IPS-18c (cell line): ENCODE measurements around the gene GLRX2.

Experiments used
- H3K4me3 ChIP-seq: 2 replicates; pipeline ENCODE4 v1.7.0; 2013; ENCODE audit warnings: low read depth, mild to moderate bottlenecking, low read length, moderate library complexity; ENCODE audit not compliant: insufficient read depth
- H3K9me3 ChIP-seq: one replicate; pipeline ENCODE4 v1.6.1; 2013; ENCODE audit warnings: mild to moderate bottlenecking, low read length, moderate library complexity; ENCODE audit not compliant: control insufficient read depth, insufficient read depth

GLRX2 gene

GRCh38 chr1:193115629-193116227 lies 10.5 kb upstream of the GLRX2 start:
- no peak overlapping the region for H3K4me3 ChIP-seq
- peaks cover 2% of the 10 kb centered on the region for H3K9me3 ChIP-seq

GRCh38 chr1:193114485-193115095 lies 9.4 kb upstream of the GLRX2 start:
- Histone ChIP-seq H3K4me3 (no peak overlapping the region), H3K9me3 (peaks cover 2% of the 10 kb centered on the region)

- Histone ChIP-seq H3K9me3 (peaks cover 2% of the 10 kb centered on the region), H3K4me3 (no peak overlapping the region)
Measured at GRCh38 chr1:193113992-193114332, 8.7 kb upstream of the GLRX2 start.

- Histone ChIP-seq H3K4me3 (no peak overlapping the region), H3K9me3 (peaks cover 2% of the 10 kb centered on the region)
Measured at GRCh38 chr1:193113258-193113991, 8.2 kb upstream of the GLRX2 start.

GRCh38 chr1:193111641-193112090 lies 6.5 kb upstream of the GLRX2 start:
- H3K4me3 ChIP-seq, result no peak overlapping the region

GRCh38 chr1:193110864-193111263 lies 5.7 kb upstream of the GLRX2 start:
- Histone ChIP-seq H3K9me3 (no peaks in the 10 kb centered on the region), H3K4me3 (no peak overlapping the region)

More at GRCh38 chr1:193111641-193112090, 6.5 kb upstream of the GLRX2 start:
- peaks cover 2% of the 10 kb centered on the region for H3K9me3 ChIP-seq

- H3K4me3 ChIP-seq, result no peak overlapping the region
Measured at GRCh38 chr1:193110246-193110645, 5.0 kb upstream of the GLRX2 start.

GRCh38 chr1:193109619-193110018 lies 4.4 kb upstream of the GLRX2 start:
- Histone ChIP-seq H3K4me3 (no peak overlapping the region), H3K9me3 (no peaks in the 10 kb centered on the region)

More at GRCh38 chr1:193110246-193110645, 5.0 kb upstream of the GLRX2 start:
- H3K9me3 ChIP-seq, result no peaks in the 10 kb centered on the region

GRCh38 chr1:193108471-193108870 lies 3.3 kb upstream of the GLRX2 start:
- Histone ChIP-seq H3K4me3 (no peak overlapping the region), H3K9me3 (no peaks in the 10 kb centered on the region)

GRCh38 chr1:193105821-193106177 lies 585 bp upstream of the GLRX2 start:
- Histone ChIP-seq H3K9me3 (no peaks in the 10 kb centered on the region), H3K4me3 (peak overlapping the region; percentile 79; the same call in 1 of the 2 replicates)

- Histone ChIP-seq H3K9me3 (no peaks in the 10 kb centered on the region), H3K4me3 (peak overlapping the region; percentile 79)
Measured at GRCh38 chr1:193104502-193104906, 710 bp downstream of the GLRX2 start.

GRCh38 chr1:193103759-193104501 lies 1.3 kb downstream of the GLRX2 start:
- H3K9me3 ChIP-seq, result no peaks in the 10 kb centered on the region
- H3K4me3 ChIP-seq, result peak overlapping the region; percentile 79

GRCh38 chr1:193102662-193103061 lies 2.6 kb downstream of the GLRX2 start:
- H3K4me3 ChIP-seq, result no peak overlapping the region
- H3K9me3 ChIP-seq, result no peaks in the 10 kb centered on the region

- H3K4me3 ChIP-seq, result no peak overlapping the region
- no peaks in the 10 kb centered on the region for H3K9me3 ChIP-seq
Measured at GRCh38 chr1:193094112-193094511, 11.1 kb downstream of the GLRX2 start.

GRCh38 chr1:193090865-193091264 lies 14.3 kb downstream of the GLRX2 start:
- Histone ChIP-seq H3K9me3 (no peaks in the 10 kb centered on the region), H3K4me3 (no peak overlapping the region)

GRCh38 chr1:193087893-193088292 lies 17.3 kb downstream of the GLRX2 start:
- Histone ChIP-seq H3K9me3 (no peaks in the 10 kb centered on the region), H3K4me3 (no peak overlapping the region)

- Histone ChIP-seq H3K4me3 (no peak overlapping the region), H3K9me3 (no peaks in the 10 kb centered on the region)
Measured at GRCh38 chr1:193086342-193086741, 18.9 kb downstream of the GLRX2 start.

GRCh38 chr1:193085263-193085662 lies 20.0 kb downstream of the GLRX2 start:
- Histone ChIP-seq H3K9me3 (no peaks in the 10 kb centered on the region), H3K4me3 (no peak overlapping the region)
